SK-N-SH (cell line): ENCODE results near the gene EXOC7. TPM values are rescaled to one million over a fixed set of nuclear protein-coding genes. Genes with fewer than 3 reads are reported as not detected.

ENCODE experiments used
- CTCF ChIA-PET: fragments of 300-600, 350-600 bp; formaldehyde crosslinking; extraction: SDS; loops from one replicate; lab custom pipeline; 2021; lab: Yijun Ruan, JAX
- POLR2A ChIA-PET: fragments of 350-600 bp; sonication (Branson Sonifier 250); formaldehyde crosslinking; extraction: SDS; loops from one replicate; lab custom pipeline; 2020; ENCODE audit warnings: antibody characterized with exemption, inconsistent platforms; lab: Yijun Ruan, JAX
- DNase-seq: peaks from one replicate; pipeline ENCODE4 v3.0.0; 2012
- H2AFZ ChIP-seq: fragments of 200-600 bp; sonication (generic); 2 replicates; pipeline ENCODE4 v1.8.1; 2016; ENCODE audit warnings: antibody characterized with exemption, mild to moderate bottlenecking, low read depth
- H3F3A ChIP-seq: fragments of 200-600 bp; sonication (generic); replicated peaks from 2 replicates; pipeline ENCODE3; 2016; ENCODE audit warnings: antibody characterized with exemption, mild to moderate bottlenecking; ENCODE audit not compliant: insufficient read depth
- H3K27ac ChIP-seq, 2 experiments: fragments of 200-500 bp in 1 of 2; fragments of 200-600 bp in 1 of 2; sonication (Bioruptor generic) in 1 of 2; sonication (generic), shearing (Covaris generic) in 1 of 2; 2 replicates each; pipeline versions ENCODE4 v1.5.1 to v1.6.1; 2014 to 2016; ENCODE audit warnings: low read depth in 2 of 2, inconsistent platforms in 1 of 2, low read length in 1 of 2, mild to moderate bottlenecking in 1 of 2, mixed read lengths in 1 of 2
- H3K27me3 ChIP-seq: fragments of 200-600 bp; sonication (generic), shearing (Covaris generic); 2 replicates; pipeline ENCODE4 v1.6.1; 2016; ENCODE audit warnings: mixed run types; ENCODE audit not compliant: insufficient read depth
- H3K36me3 ChIP-seq, 2 experiments: fragments of 200-500 bp in 1 of 2; fragments of 200-600 bp in 1 of 2; sonication (Bioruptor generic) in 1 of 2; sonication (generic) in 1 of 2; replicated peaks in 1 of 2; 2 replicates each; pipeline versions ENCODE3 to v1.5.1; 2014 to 2016; ENCODE audit warnings: low read length in 1 of 2, mild to moderate bottlenecking in 1 of 2; ENCODE audit not compliant: insufficient read depth in 2 of 2, control insufficient read depth in 1 of 2
- H3K4me1 ChIP-seq, 2 experiments: fragments of 200-500 bp in 1 of 2; fragments of 200-600 bp in 1 of 2; sonication (Bioruptor generic) in 1 of 2; sonication (generic), shearing (Covaris generic) in 1 of 2; 2 replicates each; pipeline versions ENCODE4 v1.5.1 to v1.6.1; 2014 to 2016; ENCODE audit warnings: low read depth in 1 of 2, low read length in 1 of 2, mixed run types in 1 of 2; ENCODE audit not compliant: insufficient read depth in 2 of 2, control insufficient read depth in 1 of 2
- H3K4me2 ChIP-seq: fragments of 200-600 bp; sonication (generic), shearing (Covaris generic); 2 replicates; pipeline ENCODE4 v1.6.1; 2017; ENCODE audit warnings: mixed run types
- H3K4me3 ChIP-seq, 2 experiments: fragments of 200-500 bp in 1 of 2; fragments of 200-600 bp in 1 of 2; sonication (Bioruptor generic) in 1 of 2; sonication (generic), shearing (Covaris generic) in 1 of 2; 2 replicates each; pipeline versions ENCODE4 v1.5.1 to v1.8.1; 2014 to 2016; ENCODE audit warnings: low read depth in 2 of 2, inconsistent platforms in 1 of 2, low read length in 1 of 2, mild to moderate bottlenecking in 1 of 2, mixed read lengths in 1 of 2, moderate library complexity in 1 of 2
- H3K79me2 ChIP-seq: fragments of 200-600 bp; sonication (generic); 2 replicates; pipeline ENCODE4 v1.8.1; 2017; ENCODE audit warnings: mild to moderate bottlenecking; ENCODE audit not compliant: insufficient read depth
- H3K9ac ChIP-seq: fragments of 200-600 bp; sonication (generic); 2 replicates; pipeline ENCODE4 v1.6.1; 2017; ENCODE audit warnings: mixed run types
- H3K9me2 ChIP-seq: fragments of 200-600 bp; sonication (generic); 2 replicates; pipeline ENCODE4 v1.6.1; 2017; ENCODE audit warnings: mixed run types
- H3K9me3 ChIP-seq: fragments of 200-600 bp; sonication (generic); 2 replicates; pipeline ENCODE4 v1.6.1; 2017; ENCODE audit warnings: mixed run types, mild to moderate bottlenecking, moderate library complexity
- H4K20me1 ChIP-seq: fragments of 200-600 bp; sonication (generic); 2 replicates; pipeline ENCODE4 v1.6.1; 2017; ENCODE audit warnings: mild to moderate bottlenecking, mixed run types; ENCODE audit not compliant: insufficient read depth
- CHD2 ChIP-seq: fragments of 150-350 bp; IDR thresholded peaks from 2 replicates; pipeline ENCODE4 v1.6.1; 2018; ENCODE audit warnings: low read length; ENCODE audit not compliant: partially characterized antibody
- ELF1 ChIP-seq: IDR thresholded peaks from 2 replicates; pipeline ENCODE4 v1.4.0; 2012
- EP300 ChIP-seq, 2 experiments: IDR thresholded peaks; 2 replicates each; pipeline versions ENCODE4 v1.4.0 to v1.6.1; 2012; ENCODE audit warnings: borderline replicate concordance in 1 of 2, low read depth in 1 of 2, low read length in 1 of 2
- EZH2phosphoT487 ChIP-seq: fragments of 200-600 bp; sonication (generic); IDR thresholded peaks from 2 replicates; pipeline ENCODE4 v1.6.1; 2017; ENCODE audit warnings: low read depth, mixed run types, mild to moderate bottlenecking, antibody characterized with exemption, moderate library complexity, borderline replicate concordance
- FOXJ3 ChIP-seq: sonication (generic); formaldehyde crosslinking; IDR thresholded peaks from 2 replicates; pipeline ENCODE4 v1.5.1; 2020; ENCODE audit warnings: mild to moderate bottlenecking, missing genetic modification reagents
- FOXM1 ChIP-seq: IDR thresholded peaks from 2 replicates; pipeline ENCODE4 v1.4.0; 2012; ENCODE audit warnings: low read depth, mild to moderate bottlenecking
- GABPA ChIP-seq: IDR thresholded peaks from 2 replicates; pipeline ENCODE4 v1.4.0; 2012; ENCODE audit warnings: low read depth, mild to moderate bottlenecking
- IRF3 ChIP-seq: fragments of 150-350 bp; IDR thresholded peaks from 2 replicates; pipeline ENCODE4 v1.6.1; 2016; ENCODE audit warnings: mild to moderate bottlenecking, low read depth, low read length
- JUND ChIP-seq: IDR thresholded peaks from 2 replicates; pipeline ENCODE4 v1.4.0; 2012
- MEF2A ChIP-seq: IDR thresholded peaks from 2 replicates; pipeline ENCODE4 v1.4.0; 2012; ENCODE audit warnings: low read depth, borderline replicate concordance
- MXI1 ChIP-seq: IDR thresholded peaks from 2 replicates; pipeline ENCODE4 v1.6.1; 2012; ENCODE audit warnings: mild to moderate bottlenecking, low read depth, low read length, improper control_type of control experiment
- NFIC ChIP-seq: IDR thresholded peaks from 2 replicates; pipeline ENCODE4 v1.4.0; 2012; ENCODE audit warnings: borderline replicate concordance
- NRF1 ChIP-seq: IDR thresholded peaks from 2 replicates; pipeline ENCODE4 v1.6.1; 2012; ENCODE audit warnings: low read depth, mild to moderate bottlenecking, low read length
- PBX3 ChIP-seq: IDR thresholded peaks from 2 replicates; pipeline ENCODE4; 2012
- RAD21 ChIP-seq: IDR thresholded peaks from 2 replicates; pipeline ENCODE4 v1.6.1; 2012; ENCODE audit warnings: mild to moderate bottlenecking, low read length
- RCOR1 ChIP-seq: fragments of 150-350 bp; IDR thresholded peaks from 2 replicates; pipeline ENCODE4 v1.6.1; 2017; ENCODE audit warnings: antibody characterized with exemption, low read length
- RFX5 ChIP-seq: IDR thresholded peaks from 2 replicates; pipeline ENCODE4 v1.6.1; 2012; ENCODE audit warnings: mild to moderate bottlenecking, improper control_type of control experiment, low read length
- RXRA ChIP-seq: IDR thresholded peaks from 2 replicates; pipeline ENCODE4 v1.4.0; 2012; ENCODE audit warnings: low read depth, mild to moderate bottlenecking, borderline replicate concordance
- SIN3A ChIP-seq: IDR thresholded peaks from 2 replicates; pipeline ENCODE4 v1.6.1; 2012; ENCODE audit warnings: low read depth, mild to moderate bottlenecking, low read length, moderate library complexity, borderline replicate concordance
- TAF1 ChIP-seq: IDR thresholded peaks from 2 replicates; pipeline ENCODE4 v1.6.1; 2012; ENCODE audit warnings: low read depth, mild to moderate bottlenecking, low read length, moderate library complexity, borderline replicate concordance
- TCF12 ChIP-seq: IDR thresholded peaks from 2 replicates; pipeline ENCODE4 v1.4.0; 2012
- WGBS: methylation state at CpG from one replicate; pipeline ENCODE4 v1.1.6; 2017; ENCODE audit warnings: low lambda C conversion rate; 5-methylcytosine and 5-hydroxymethylcytosine counted together
- polyA plus RNA-seq, 3 experiments: library from polyadenylated mRNA; depleted of rRNA; stranded (reverse); fragments of >200 nt; gene quantifications; 2 replicates each; pipeline ENCODE4 v1.2.3, GENCODE V29; 2012
- TF ChIP-seq, protein P1 (sequence below): IDR thresholded peaks from 2 replicates; pipeline ENCODE4 v1.4.0; 2012; ENCODE audit warnings: low read depth, borderline replicate concordance

EXOC7 gene
- polyA plus RNA-seq, 1 of the 3 experiments (the other 2 are of a cell fraction): 129 TPM

GRCh38 chr17:76149214-76149613 is 45.6 kb upstream of the EXOC7 start:
- H3K79me2 ChIP-seq: no peaks in the 10 kb centered on the region
- no peak overlapping the region for H3K9ac ChIP-seq
- no peak overlapping the region for H2AFZ ChIP-seq
- H3K4me2 ChIP-seq: no peak overlapping the region
- no peaks in the 10 kb centered on the region for H3K9me3 ChIP-seq
- no peaks in the 10 kb centered on the region for H3K4me1 ChIP-seq
- POLR2A ChIA-PET: no interaction called here
- no peaks in the 10 kb centered on the region for H3K9me2 ChIP-seq
- no peak for DNase-seq
- WGBS: 90% methylated on average over 10 of the region's 10 CpGs
- no peak overlapping the region for H3K27ac ChIP-seq
- H3K36me3 ChIP-seq: no peaks in the 10 kb centered on the region
- no peaks in the 10 kb centered on the region for H3K27me3 ChIP-seq
- no peak overlapping the region for H3K4me3 ChIP-seq
- no peak for TF ChIP-seq EP300 (IDR thresholded peaks at IDR 0.05; ENCODE audit: borderline replicate concordance in 1 of 2, low read depth in 1 of 2, low read length in 1 of 2)
- no peak for TF ChIP-seq RFX5
- no peak for TF ChIP-seq EZH2phosphoT487
- no peak for TF ChIP-seq MEF2A
- TF ChIP-seq JUND: no peak
- no peak for TF ChIP-seq NRF1
- TF ChIP-seq, protein P1, sequence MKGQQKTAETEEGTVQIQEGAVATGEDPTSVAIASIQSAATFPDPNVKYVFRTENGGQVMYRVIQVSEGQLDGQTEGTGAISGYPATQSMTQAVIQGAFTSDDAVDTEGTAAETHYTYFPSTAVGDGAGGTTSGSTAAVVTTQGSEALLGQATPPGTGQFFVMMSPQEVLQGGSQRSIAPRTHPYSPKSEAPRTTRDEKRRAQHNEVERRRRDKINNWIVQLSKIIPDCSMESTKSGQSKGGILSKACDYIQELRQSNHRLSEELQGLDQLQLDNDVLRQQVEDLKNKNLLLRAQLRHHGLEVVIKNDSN: no peak
- TF ChIP-seq IRF3: no peak
- TF ChIP-seq ELF1: no peak
- TF ChIP-seq FOXJ3: no peak
- no peak for TF ChIP-seq GABPA
- TF ChIP-seq TAF1: no peak
- no peaks in the 10 kb centered on the region for H4K20me1 ChIP-seq
- CTCF ChIA-PET: interaction anchor here (0.7 to 16.5 kb wide), 5 partner anchors 9 to 149 kb away, joined by 3 to 119 read pairs (median 3); partner anchors contain the start of gene CDK3
- H3F3A ChIP-seq: no peaks in the 10 kb centered on the region

GRCh38 chr17:76148015-76148326 is 44.4 kb upstream of the EXOC7 start:
- WGBS: 95% methylated on average over 1 of the region's 1 CpG
- POLR2A ChIA-PET: interaction anchor here (0.7 kb wide), 1 partner anchor 810 kb away, joined by 4 read pairs; no protein-coding TSS in a partner anchor
- Histone ChIP-seq H3K9me2 (no peaks in the 10 kb centered on the region), H2AFZ (no peak overlapping the region), H3K9ac (no peak overlapping the region), H3K4me2 (no peak overlapping the region), H3K9me3 (no peaks in the 10 kb centered on the region), H4K20me1 (no peaks in the 10 kb centered on the region), H3K79me2 (no peaks in the 10 kb centered on the region), H3K4me1 (no peaks in the 10 kb centered on the region), H3K27ac (no peak overlapping the region), H3K27me3 (no peaks in the 10 kb centered on the region), H3K4me3 (no peak overlapping the region), H3F3A (no peaks in the 10 kb centered on the region), H3K36me3 (no peaks in the 10 kb centered on the region)
- no peak for TF ChIP-seq EZH2phosphoT487
- no peak for TF ChIP-seq NFIC
- no peak for TF ChIP-seq RFX5
- TF ChIP-seq CHD2: no peak
- TF ChIP-seq JUND: no peak
- TF ChIP-seq FOXM1: no peak
- TF ChIP-seq NRF1: no peak
- no peak for TF ChIP-seq MXI1
- no peak for TF ChIP-seq FOXJ3
- no peak for TF ChIP-seq RXRA
- TF ChIP-seq, protein P1: no peak
- no peak for TF ChIP-seq SIN3A
- TF ChIP-seq PBX3: no peak
- TF ChIP-seq MEF2A: no peak
- no peak for TF ChIP-seq RAD21
- no peak for TF ChIP-seq RCOR1
- no peak for TF ChIP-seq TCF12
- DNase-seq: no peak
- CTCF ChIA-PET: interaction anchor here (1.3 to 16.5 kb wide), 2 partner anchors 26 to 132 kb away, joined by 4 to 119 read pairs; no protein-coding TSS in a partner anchor
